Measurements from ENCODE around the gene TRIM52.

Gene TRIM52

DNA sequence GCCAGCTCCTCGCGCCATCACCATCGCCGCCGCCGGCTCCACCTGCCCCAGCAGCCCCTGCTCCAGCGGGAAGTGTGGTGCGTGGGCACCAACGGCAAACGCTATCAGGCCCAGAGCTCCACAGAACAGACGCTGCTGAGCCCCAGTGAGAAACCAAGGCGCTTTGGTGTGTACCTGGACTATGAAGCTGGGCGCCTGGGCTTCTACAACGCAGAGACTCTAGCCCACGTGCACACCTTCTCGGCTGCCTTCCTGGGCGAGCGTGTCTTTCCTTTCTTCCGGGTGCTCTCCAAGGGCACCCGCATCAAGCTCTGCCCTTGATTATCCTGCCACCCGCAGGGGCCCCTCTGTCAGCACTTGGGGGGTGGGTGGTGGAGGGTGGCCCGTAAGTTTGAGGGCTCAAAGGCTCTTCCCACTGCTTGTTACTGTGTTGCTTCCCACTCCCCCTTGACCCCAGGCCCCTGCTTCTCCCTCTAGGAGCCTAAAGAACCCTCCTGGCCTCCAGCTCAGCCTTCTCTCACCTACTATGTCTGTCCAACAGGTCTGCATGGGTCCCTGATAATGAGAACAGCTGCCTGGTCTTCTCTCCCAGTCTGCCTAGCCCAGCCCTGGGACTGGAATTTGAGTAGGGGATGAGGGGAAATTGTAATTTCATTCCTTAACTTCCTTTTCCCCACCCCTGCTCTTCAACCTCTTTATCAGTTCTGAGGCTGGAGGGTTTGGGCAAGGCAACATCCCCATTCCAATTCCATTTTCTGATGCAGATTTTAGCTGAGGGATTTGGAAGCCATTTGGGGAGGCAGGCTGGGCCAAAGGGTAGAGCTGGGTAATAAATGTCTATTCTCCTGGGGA is 26.3 kb downstream of the TRIM52 start:
- no peak for DNase-seq (ENCODE audit: low read depth, low spot score)

DNA sequence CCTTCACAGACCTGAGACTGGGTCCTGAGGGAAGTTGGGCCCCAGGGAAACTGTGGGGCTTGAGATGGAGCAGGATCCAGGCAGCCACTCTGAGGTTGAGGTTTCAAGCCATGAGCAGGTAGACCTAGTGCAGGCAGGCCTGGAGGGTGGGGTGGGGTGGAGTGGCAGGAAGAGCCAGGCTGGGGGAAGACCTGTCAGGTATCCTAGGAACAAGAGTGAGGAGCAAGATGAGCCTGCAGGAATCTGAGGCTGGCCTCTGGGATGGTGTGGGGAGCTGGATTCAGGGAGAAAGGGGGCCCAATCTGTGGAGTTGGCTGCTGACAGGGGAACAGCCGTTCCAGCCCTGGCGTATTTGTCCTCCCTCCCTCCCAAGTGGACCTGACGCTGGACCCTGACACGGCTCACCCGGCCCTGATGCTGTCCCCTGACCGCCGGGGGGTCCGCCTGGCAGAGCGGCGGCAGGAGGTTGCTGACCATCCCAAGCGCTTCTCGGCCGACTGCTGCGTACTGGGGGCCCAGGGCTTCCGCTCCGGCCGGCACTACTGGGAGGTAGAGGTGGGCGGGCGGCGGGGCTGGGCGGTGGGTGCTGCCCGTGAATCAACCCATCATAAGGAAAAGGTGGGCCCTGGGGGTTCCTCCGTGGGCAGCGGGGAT is 27.0 kb downstream of the TRIM52 start:
- no peak for DNase-seq (ENCODE audit: low read depth, low spot score)
- no peak overlapping the region for H3K27ac ChIP-seq

More for the DNA sequence above, 26.3 kb downstream of the TRIM52 start:
- H3K27ac ChIP-seq, result peak overlapping the region; percentile 45

DNA sequence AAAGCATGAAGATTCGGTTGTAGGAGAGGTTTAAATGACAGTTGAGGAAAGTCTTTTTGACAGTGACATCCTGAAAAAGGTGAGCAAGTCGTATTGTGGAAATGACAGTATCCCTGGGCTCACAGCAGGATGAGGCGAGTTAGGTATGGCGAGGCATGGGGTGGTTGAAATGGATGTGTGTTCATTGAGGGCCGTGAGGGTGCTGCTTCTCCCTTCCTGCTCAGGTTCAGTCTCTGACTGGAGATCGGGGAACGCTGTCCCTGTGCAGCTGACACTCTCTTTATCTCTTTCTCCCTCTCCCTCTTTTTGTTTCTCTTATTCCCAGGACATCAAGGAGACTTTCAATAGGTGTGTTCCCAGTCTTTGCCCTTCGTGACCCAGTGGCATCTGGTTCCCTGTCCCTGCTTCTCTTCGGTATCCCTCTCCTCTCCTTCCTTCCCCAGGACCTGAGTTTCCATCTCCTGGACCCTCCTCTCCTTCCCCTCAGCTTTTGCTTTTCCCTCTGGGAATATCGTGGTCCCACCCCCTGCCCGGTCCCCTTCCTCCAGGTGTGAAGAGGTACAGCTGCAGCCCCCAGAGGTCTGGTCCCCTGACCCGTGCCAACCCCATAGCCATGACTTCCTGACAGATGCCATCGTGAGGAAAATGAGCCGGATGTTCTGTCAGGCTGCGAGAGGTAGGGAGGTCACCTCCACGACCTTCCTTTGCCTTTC is 27.7 kb downstream of the TRIM52 start:
- DNase-seq (ENCODE audit: low read depth, low spot score), result no peak
- no peak overlapping the region for H3K27ac ChIP-seq

DNA sequence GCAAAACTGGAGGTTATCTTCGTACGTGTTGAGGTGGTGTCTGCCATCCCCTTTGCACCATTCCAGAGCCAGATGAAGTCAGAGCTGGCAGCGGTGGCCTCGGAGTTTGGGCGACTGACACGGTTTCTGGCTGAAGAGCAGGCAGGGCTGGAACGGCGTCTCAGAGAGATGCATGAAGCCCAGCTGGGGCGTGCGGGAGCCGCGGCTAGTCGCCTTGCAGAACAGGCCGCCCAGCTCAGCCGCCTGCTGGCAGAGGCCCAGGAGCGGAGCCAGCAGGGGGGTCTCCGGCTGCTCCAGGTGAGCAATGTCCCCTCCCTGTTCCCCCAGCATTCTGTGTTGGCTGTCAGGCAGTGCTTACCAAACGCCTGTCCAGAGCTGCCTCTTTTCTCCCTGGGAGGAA is 28.4 kb downstream of the TRIM52 start:
- DNase-seq (ENCODE audit: low read depth, low spot score), result no peak
- H3K27ac ChIP-seq, result no peak overlapping the region

DNA sequence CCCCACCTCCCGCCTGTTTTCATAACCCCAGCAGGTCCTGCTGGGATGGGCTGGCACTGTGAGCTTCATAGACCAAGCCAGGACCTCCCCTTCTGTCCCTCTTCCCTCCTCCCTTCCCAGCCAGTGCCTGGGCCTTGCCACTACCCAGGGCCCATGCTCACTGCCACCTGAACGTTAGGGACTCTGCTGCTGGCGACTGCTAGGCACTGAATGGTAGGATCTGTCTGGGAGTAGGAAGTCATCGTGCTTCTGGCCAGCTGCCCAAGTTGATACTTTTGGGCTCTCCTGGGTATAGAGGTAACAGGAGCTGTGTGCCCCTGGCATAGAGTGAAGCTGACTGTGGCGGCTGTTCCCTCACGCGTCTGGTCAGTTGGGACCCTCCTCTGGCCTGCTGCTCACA is 29.5 kb downstream of the TRIM52 start:
- H3K27ac ChIP-seq, result no peak overlapping the region
- DNase-seq (ENCODE audit: low read depth, low spot score), result no peak

DNA sequence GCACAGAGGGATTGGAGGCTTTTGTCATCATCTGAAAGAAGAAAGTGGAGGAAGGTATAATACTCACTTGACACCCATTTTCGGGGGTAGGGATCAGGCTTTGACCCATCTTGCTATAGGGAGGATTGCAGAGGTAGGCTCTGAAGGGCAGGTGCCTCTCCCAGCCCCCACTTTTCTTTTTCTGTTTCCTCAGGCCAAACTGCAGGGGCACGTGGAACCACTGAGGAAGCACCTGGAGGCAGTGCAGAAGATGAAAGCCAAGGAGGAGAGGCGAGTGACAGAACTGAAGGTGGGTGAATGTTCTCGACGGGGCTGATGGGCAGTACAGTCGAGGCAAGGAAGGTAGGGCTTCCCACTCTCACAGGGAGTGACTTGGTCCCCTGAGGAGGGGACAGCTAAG is 30.4 kb downstream of the TRIM52 start:
- no peak overlapping the region for H3K27ac ChIP-seq
- no peak for DNase-seq (ENCODE audit: low read depth, low spot score)

DNA sequence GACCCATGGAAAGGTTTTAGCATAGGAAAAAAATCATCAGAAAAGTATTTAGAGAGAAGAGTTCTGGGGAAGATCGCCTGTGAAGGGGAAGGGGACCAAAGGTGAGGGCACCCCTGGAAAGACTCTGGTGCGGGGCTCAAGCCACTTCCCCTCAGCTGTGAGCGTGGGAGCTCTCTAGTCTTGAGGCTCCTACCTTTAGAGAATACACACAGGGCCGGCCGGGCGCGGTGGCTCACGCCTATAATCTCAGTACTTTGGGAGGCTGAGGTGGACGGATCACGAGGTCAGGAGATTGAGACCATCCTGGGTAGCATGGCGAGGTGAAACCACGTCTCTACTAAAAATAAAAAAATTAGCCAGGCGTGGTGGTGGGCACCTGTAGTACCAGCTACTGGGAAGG is 30.9 kb downstream of the TRIM52 start:
- H3K27ac ChIP-seq, result no peak overlapping the region
- DNase-seq (ENCODE audit: low read depth, low spot score), result no peak

DNA sequence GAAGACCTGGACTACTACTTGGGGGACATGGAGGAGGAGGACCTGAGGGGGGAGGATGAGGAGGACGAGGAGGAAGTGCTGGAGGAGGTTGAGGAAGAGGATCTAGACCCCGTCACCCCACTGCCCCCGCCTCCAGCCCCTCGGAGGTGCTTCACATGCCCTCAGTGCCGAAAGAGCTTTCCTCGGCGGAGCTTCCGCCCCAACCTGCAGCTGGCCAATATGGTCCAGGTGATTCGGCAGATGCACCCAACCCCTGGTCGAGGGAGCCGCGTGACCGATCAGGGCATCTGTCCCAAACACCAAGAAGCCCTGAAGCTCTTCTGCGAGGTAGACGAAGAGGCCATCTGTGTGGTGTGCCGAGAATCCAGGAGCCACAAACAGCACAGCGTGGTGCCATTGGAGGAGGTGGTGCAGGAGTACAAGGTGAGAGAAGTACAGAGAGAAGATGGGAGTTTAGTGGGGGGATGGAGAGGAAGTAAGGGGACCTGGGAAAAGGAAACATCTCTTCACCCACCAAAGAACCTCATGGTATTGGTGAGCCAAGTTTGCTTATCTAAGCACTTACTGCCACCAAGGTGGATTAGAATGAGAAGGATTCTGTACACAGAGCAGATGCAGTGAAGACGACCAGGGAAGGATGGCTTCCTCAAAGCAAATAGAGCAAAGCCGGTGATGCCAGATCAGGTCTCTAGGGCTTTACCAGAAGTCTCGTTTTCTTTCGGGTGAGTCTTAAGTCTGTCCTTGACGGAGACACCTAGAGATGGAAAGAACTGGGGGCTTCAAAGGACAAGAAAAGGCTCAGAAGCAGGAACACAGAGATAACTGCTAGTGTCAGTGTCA is 36.3 kb downstream of the TRIM52 start:
- peak overlapping the region; percentile 96 for H3K27ac ChIP-seq
- DNase-seq (ENCODE audit: low read depth, low spot score), result no peak

DNA sequence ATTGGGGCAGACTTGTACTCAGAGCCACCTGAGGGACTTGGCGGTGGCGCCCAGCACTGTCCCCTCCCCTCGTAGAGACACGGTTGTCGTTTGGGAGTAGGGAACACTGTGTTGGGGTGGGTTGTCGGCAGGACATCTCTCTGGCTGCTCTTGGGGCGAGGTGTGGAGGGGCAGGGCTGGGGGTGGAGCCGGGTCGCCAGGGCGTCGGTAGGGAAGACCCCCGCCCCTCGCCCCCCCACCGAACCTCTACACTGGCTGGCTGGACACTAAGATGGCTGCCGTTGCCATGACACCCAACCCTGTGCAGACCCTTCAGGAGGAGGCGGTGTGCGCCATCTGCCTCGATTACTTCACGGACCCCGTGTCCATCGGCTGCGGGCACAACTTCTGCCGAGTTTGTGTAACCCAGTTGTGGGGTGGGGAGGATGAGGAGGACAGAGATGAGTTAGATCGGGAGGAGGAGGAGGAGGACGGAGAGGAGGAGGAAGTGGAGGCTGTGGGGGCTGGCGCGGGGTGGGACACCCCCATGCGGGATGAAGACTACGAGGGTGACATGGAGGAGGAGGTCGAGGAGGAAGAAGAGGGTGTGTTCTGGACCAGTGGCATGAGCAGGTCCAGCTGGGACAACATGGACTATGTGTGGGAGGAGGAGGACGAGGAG is 37.1 kb downstream of the TRIM52 start:
- H3K27ac ChIP-seq, result peak overlapping the region; percentile 96
- DNase-seq (ENCODE audit: low read depth, low spot score), result no peak

DNA sequence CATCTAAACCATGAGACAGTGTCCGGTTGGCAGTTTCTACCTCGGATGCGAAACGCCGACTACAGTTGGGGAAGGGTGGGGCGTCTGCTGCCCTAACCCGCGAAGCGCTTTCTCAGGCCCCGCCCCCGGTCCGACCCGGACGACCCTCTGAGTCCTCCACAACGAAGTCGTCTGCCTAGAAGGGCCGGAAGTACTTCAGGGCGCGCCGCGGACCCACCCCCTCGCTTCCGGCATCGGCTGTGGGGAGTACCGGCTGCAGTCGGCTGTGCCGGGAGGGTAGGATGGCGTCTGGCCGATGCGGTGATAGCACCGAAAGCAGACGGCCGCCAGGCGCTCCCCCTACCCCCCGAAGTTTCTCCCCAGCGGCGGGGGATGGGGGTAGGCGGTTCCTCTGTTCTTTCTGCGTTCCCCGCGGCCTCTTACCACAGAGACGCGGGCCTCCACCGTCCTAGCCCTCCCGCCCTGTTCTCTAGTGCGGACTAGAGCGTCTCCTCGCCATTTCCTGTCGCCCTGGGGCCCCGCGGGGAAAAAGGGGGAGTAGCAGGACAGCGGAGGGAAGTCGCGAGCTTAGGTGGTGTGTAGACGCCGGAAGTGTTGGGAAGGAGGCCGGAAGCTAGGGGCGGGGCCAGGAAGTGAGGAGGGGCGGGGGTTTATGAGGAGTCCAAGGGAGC is 37.8 kb downstream of the TRIM52 start, which contains the start of gene TRIM41:
TRIM41 (plus strand) TSS at position 224 of the 671 bp plus-strand sequence. CDS start 719 bp downstream, outside the sequence.
- peak within 1 kb of the TSS; percentile 96 for H3K27ac ChIP-seq
- DNase-seq (ENCODE audit: low read depth, low spot score), result peak; percentile 84

DNA sequence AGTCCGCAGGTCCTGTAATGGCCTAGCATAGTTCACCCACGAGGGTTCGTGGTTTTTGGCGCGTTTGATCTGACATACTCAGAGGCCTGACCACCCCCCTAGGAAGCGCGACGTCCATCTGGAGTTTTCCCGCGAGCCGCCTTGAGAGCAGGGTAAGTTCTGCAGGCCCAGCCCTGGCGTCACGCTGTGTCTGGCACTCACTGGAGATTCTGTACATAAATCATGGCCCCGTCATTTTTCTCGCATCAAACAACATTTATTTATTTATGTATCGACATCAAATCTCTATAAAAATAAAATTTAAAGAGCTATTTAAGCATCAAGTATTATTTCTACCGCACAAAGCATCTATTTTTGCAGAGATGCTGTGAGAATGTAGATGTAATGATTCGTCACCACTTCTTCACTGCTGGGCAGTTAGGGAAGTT is 38.3 kb downstream of the TRIM52 start:
- H3K27ac ChIP-seq, result peak overlapping the region; percentile 96
- DNase-seq (ENCODE audit: low read depth, low spot score), result no peak

DNA sequence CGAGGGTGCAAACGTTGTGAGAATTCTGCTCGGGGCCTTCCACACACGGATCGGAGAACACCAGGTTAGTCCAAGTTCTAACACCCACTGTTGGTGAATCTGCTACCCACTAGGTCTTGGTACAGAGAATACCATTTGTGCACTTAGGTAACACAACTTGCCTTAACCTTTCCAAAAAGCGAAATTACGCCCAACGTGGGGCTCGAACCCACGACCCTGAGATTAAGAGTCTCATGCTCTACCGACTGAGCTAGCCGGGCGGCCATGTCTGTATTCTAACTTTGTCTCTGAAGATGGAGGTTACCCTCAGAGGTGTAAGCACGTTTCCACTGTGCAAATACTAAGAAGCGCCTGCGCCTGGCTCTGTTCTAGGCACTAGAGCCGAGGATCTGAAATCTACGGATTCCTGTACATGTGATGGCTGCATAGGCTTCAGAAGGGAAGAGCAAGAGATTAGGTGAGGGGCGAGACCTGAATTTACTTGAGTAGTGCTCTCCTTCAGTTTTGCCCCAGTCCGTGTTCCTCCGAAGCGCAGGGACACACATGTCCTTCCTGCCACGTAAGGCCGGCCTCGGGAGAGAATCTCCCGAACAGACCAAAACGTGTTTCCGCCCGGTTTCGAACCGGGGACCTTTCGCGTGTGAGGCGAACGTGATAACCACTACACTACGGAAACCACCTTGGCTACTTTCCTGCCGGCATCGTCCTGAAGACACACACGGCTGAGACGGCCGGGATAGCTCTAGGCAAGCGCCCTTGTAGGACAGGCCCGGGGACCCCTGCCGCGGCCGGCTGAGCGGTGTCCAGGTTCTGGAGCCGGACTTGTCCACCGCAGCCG is 38.9 kb downstream of the TRIM52 start:
- peak; percentile 91 for DNase-seq (ENCODE audit: low read depth, low spot score)
- peak overlapping the region; percentile 96 for H3K27ac ChIP-seq

DNA sequence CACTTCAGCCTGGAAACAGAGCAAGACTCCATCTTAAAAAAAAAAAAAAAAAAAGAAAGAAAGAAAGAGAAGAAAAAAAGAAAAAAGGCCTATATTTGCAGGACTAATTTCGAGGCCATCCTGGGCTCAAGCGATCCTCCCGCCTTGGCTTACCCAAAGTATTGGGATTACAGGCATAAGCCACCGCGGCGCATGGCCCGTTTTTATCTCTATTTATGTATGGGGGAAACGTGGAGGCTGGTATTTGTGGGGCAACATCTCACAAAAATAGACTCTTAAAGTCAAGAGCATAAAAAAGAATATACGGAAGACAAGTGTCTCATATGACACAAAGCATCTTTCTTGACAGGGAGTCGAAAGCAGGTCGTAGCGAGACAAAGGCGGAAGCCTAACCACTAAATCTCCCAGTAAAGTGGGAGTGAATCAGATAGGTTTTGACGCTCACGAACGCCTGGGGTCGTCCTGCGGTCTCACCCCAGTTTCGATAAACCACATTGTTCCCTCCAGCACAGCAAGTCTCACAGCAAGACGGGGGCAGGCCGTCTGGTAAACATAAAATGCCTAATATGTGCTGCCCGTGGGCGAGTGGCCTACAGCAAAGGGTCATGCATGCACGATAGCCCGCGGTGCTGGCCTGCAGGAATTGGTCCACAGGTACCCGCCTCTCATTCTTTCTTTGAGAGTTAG is 39.7 kb downstream of the TRIM52 start:
- DNase-seq (ENCODE audit: low read depth, low spot score), result no peak
- peak overlapping the region; percentile 96 for H3K27ac ChIP-seq

DNA sequence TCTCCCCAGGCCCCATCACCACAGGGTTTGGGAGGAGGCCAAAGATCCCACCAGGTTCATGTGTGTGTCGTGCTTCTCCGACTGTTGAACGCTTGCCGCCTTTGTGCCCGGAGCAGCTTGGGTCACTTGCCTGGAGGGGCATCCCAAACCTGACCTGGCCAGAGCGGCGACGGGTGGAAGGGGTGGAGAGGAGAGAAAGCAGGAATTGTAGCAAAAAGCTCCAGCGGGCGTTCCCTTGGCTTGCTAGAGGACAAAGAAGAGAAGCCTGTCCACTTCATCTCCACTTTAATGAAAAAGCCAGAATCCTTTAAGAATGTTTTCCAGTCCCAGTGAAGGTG is 40.8 kb downstream of the TRIM52 start:
- DNase-seq (ENCODE audit: low read depth, low spot score), result no peak
- no peak overlapping the region for H3K27ac ChIP-seq

DNA sequence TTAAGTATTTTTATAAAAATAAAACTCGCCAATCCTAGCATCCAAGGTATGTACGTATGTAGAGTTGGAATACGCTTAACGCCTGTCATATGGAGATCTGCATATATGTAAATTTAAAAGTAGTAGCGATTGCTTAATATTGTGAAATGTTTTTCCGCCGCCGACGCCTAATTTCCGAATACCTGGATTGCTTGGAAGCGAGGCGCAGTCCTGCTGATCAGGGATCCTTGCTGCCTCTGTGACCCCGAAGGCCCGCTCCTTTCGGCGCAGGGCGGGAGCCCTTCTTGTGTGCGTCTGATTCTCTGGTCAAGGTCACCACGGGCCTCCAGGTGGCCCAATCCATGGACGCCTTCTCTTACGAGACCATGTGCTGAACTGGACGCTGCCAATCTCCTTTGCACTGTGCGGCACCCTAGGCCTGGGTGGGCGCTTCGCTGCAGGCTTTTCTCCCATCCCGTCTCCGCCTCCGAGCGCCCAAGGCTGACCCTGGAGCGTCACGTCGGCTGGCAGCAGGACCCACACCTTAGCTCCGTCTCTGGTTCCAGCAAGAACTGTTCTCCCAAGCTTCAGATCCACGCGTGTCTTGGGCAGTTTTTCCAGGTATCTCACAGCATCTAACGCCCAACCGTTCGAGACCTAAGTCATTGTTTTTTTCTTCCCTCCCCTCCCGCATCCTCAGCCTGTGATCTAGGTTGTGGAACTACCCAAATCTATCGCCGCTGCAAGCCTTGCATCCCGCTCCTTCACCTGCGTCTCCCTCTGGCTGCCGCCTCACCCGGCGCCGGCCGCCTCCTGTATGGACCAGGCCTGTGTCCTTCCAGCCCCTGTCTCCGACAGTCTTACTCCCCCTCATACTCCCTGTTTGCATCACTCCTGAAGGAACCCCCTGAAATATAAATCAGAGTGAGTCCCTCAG is 41.4 kb downstream of the TRIM52 start:
- no peak overlapping the region for H3K27ac ChIP-seq
- DNase-seq (ENCODE audit: low read depth, low spot score), result no peak

DNA sequence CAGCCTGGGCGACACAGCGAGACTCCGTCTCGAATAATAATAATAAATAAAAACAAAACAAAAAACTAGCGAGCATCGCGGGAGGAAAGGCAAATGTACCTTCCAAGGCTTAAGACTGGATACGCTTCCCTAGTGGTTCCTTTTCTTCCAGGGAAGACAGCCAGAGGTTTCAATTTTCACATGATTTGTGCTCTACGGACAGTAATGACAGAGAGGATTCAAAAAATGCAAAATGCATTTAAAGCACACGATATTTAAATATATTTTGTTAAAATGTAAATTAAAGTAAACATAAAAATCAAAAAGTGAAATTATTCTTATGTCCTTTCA is 42.2 kb downstream of the TRIM52 start:
- DNase-seq (ENCODE audit: low read depth, low spot score), result no peak
- H3K27ac ChIP-seq, result no peak overlapping the region

DNA sequence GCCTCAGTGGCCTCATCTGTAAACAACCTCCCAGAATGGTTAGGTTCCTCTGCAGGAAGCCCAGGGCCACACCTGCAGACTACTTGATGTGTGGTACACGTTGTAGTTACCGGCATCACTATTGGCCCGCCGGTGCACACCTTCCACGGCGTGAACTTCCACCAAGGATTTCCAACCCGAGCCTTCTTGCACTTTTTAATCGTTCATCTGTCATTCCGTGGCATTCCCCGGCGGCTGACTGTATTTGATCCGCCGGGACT is 43.2 kb downstream of the TRIM52 start:
- peak overlapping the region; percentile 35 for H3K27ac ChIP-seq

More for the DNA sequence above, 43.2 kb downstream of the TRIM52 start:
- DNase-seq (ENCODE audit: low read depth, low spot score), result no peak

Measured in epithelial cell of prostate (primary cell).